Keratinocyte (primary cell): Measurements from ENCODE around the gene PRXL2B. TPM values are rescaled to one million over a fixed set of nuclear protein-coding genes. Genes with fewer than 3 reads are reported as not detected.

ENCODE experiments used
- DNase-seq: peaks from one replicate; pipeline ENCODE4 v3.0.0-alpha.2; 2011; ENCODE audit warnings: low read depth, missing footprints, low spot score
- FAIRE-seq: peaks from 2 replicates; lab custom pipeline; 2011; peaks lifted over from hg19 to GRCh38; lab: Jason Lieb, UNC
- H2AFZ ChIP-seq: 2 replicates; pipeline ENCODE4 v1.6.0; 2012; ENCODE audit warnings: low read length, control low read depth, inconsistent platforms; ENCODE audit not compliant: control insufficient read depth
- H3K27ac ChIP-seq: 2 replicates; pipeline ENCODE4 v1.5.1; 2011; ENCODE audit warnings: low read length; ENCODE audit not compliant: control insufficient read depth, insufficient read depth
- H3K27me3 ChIP-seq: 3 replicates; pipeline ENCODE4 v1.6.0; 2011; ENCODE audit warnings: low read length; ENCODE audit not compliant: control insufficient read depth, insufficient read depth; ENCODE audit errors: extremely low read depth
- H3K36me3 ChIP-seq, 2 experiments: 2 replicates in 1 of 2; 3 replicates in 1 of 2; pipeline ENCODE4 v1.5.1; 2011; ENCODE audit warnings: low read length in 2 of 2, mild to moderate bottlenecking in 1 of 2; ENCODE audit not compliant: control insufficient read depth in 2 of 2, insufficient read depth in 2 of 2; ENCODE audit errors: extremely low read depth in 1 of 2
- H3K4me1 ChIP-seq: 3 replicates; pipeline ENCODE4 v1.5.1; 2011; ENCODE audit warnings: low read length; ENCODE audit not compliant: control insufficient read depth, insufficient read depth; ENCODE audit errors: extremely low read depth
- H3K4me2 ChIP-seq: 3 replicates; pipeline ENCODE4 v1.6.0; 2011; ENCODE audit warnings: low read depth, low read length; ENCODE audit not compliant: control insufficient read depth, insufficient read depth; ENCODE audit errors: extremely low read depth
- H3K4me3 ChIP-seq, 3 experiments: fragments of 200-600 bp in 1 of 3; sonication (generic) in 1 of 3; 2 replicates in 2 of 3; 3 replicates in 1 of 3; pipeline ENCODE4 v1.5.1; 2011 to 2016; ENCODE audit warnings: low read length in 3 of 3, mild to moderate bottlenecking in 3 of 3, control low read depth in 2 of 3, inconsistent platforms in 1 of 3, low read depth in 1 of 3, mixed read lengths in 1 of 3, mixed run types in 1 of 3, moderate library complexity in 1 of 3; ENCODE audit not compliant: control insufficient read depth in 2 of 3, insufficient read depth in 2 of 3; ENCODE audit errors: extremely low read depth in 1 of 3
- H3K79me2 ChIP-seq: 2 replicates; pipeline ENCODE4 v1.6.0; 2012; ENCODE audit warnings: low read length; ENCODE audit not compliant: control insufficient read depth, insufficient read depth
- H3K9ac ChIP-seq: 3 replicates; pipeline ENCODE4 v1.6.0; 2011; ENCODE audit warnings: low read length; ENCODE audit not compliant: control insufficient read depth, insufficient read depth; ENCODE audit errors: extremely low read depth
- H3K9me1 ChIP-seq: 3 replicates; pipeline ENCODE4 v1.6.0; 2011; ENCODE audit warnings: low read length; ENCODE audit not compliant: control insufficient read depth, insufficient read depth; ENCODE audit errors: extremely low read depth
- H3K9me3 ChIP-seq: 2 replicates; pipeline ENCODE4 v1.5.1; 2012; ENCODE audit warnings: low read depth, low read length; ENCODE audit not compliant: control insufficient read depth
- H4K20me1 ChIP-seq: 3 replicates; pipeline ENCODE4 v1.6.0; 2011; ENCODE audit warnings: low read length; ENCODE audit not compliant: control insufficient read depth, insufficient read depth; ENCODE audit errors: extremely low read depth
- CTCF ChIP-seq, 3 experiments: IDR thresholded peaks in 1 of 3; conservative IDR thresholded peaks in 1 of 3; optimal IDR thresholded peaks in 1 of 3; 2 replicates in 2 of 3; 3 replicates in 1 of 3; pipeline versions ENCODE3 to v1.5.1; 2011; ENCODE audit warnings: low read length in 3 of 3, mild to moderate bottlenecking in 3 of 3, moderate library complexity in 2 of 3, control low read depth in 1 of 3, inconsistent platforms in 1 of 3; ENCODE audit not compliant: insufficient read depth in 2 of 3; ENCODE audit errors: extremely low read depth in 1 of 3
- EZH2 ChIP-seq: IDR thresholded peaks from one replicate; pipeline ENCODE4 v1.6.1; 2012; ENCODE audit warnings: inconsistent platforms, mild to moderate bottlenecking, low read length, moderate library complexity
- dilution Hi-C: fragments of 300-500 bp; cut with MboI; formaldehyde crosslinking; loops from one replicate; pipeline ENCODE4 v1.7.0; 2020; ENCODE audit warnings: low sequenced_read_pairs; ENCODE audit not compliant: extremely low pct_ligation_motif_present
- polyA plus RNA-seq, 5 experiments: library from polyadenylated mRNA; depleted of rRNA in 3 of 5; stranded (reverse) in 3 of 5; stranded (forward) in 1 of 5; unstranded in 1 of 5; fragments of >200 nt; gene quantifications; 1 replicate in 1 of 5; 2 replicates in 3 of 5; 3 replicates in 1 of 5; pipeline versions ENCODE4 v1.2.1 to v1.2.3, GENCODE V29; 2011 to 2012; ENCODE audit warnings: missing spikeins in 2 of 5, low read depth in 1 of 5, low replicate concordance in 1 of 5

PRXL2B gene
- polyA plus RNA-seq, 1 donor (not counting 4 experiments of a cell fraction or from before 2014, with no cell fraction given) = 11.4 TPM

- no peak for DNase-seq
- Histone ChIP-seq H3K9ac (no peak overlapping the region), H3K79me2 (no peaks in the 10 kb centered on the region), H3K27ac (no peak overlapping the region), H2AFZ (no peak overlapping the region), H4K20me1 (no peaks in the 10 kb centered on the region), H3K4me3 (no peak overlapping the region), H3K27me3 (peaks cover 18% of the 10 kb centered on the region), H3K9me3 (peaks cover 21% of the 10 kb centered on the region), H3K4me2 (no peak overlapping the region), H3K4me1 (no peaks in the 10 kb centered on the region), H3K36me3 (no peaks in the 10 kb centered on the region), H3K9me1 (no peaks in the 10 kb centered on the region)
- no peak for TF ChIP-seq CTCF (optimal IDR thresholded peaks at IDR 0.05 in 1 of 3, IDR thresholded peaks at IDR 0.05 in 1 of 3, conservative IDR thresholded peaks at IDR 0.05 in 1 of 3; ENCODE audit: extremely low read depth in 1 of 3, insufficient read depth in 2 of 3, low read length in 3 of 3)
- no peak for FAIRE-seq
- dilution Hi-C loops = no loop called here
Observed at GRCh38 chr1:2633366-2633935, 46.9 kb downstream of the PRXL2B start.

GRCh38 chr1:2633936-2634491 is 47.4 kb downstream of the PRXL2B start:
- H3K9ac ChIP-seq = no peak overlapping the region
- no peaks in the 10 kb centered on the region for H3K9me1 ChIP-seq
- TF ChIP-seq CTCF (optimal IDR thresholded peaks at IDR 0.05 in 1 of 3, IDR thresholded peaks at IDR 0.05 in 1 of 3, conservative IDR thresholded peaks at IDR 0.05 in 1 of 3; ENCODE audit: extremely low read depth in 1 of 3, insufficient read depth in 2 of 3, low read length in 3 of 3) (no peak), EZH2 (no peak)
- H2AFZ ChIP-seq = no peak overlapping the region
- no peaks in the 10 kb centered on the region for H4K20me1 ChIP-seq
- no peak for DNase-seq
- no peak for FAIRE-seq
- H3K4me1 ChIP-seq = no peaks in the 10 kb centered on the region
- dilution Hi-C loops = no loop called here
- peaks cover 17% of the 10 kb centered on the region for H3K27me3 ChIP-seq
- no peak overlapping the region for H3K4me3 ChIP-seq
- H3K79me2 ChIP-seq = no peaks in the 10 kb centered on the region
- no peak overlapping the region for H3K4me2 ChIP-seq
- peaks cover 21% of the 10 kb centered on the region for H3K9me3 ChIP-seq
- no peak overlapping the region for H3K27ac ChIP-seq
- H3K36me3 ChIP-seq = no peaks in the 10 kb centered on the region
